GM23338 (cell line): Measurements from ENCODE around the gene PGLYRP4.

Experiments used
- CTCF ChIP-seq, 2 experiments: fragments of 200-600 bp in 1 of 2; sonication (generic) in 1 of 2; conservative IDR thresholded peaks; 2 replicates each; pipeline versions ENCODE4 v1.5.1 to v1.6.1; 2016 to 2017; ENCODE audit warnings: antibody characterized with exemption in 2 of 2, low read depth in 2 of 2, mild to moderate bottlenecking in 2 of 2, moderate library complexity in 1 of 2
- EZH2 ChIP-seq: fragments of 200-600 bp; sonication (generic); IDR thresholded peaks from one replicate; pipeline ENCODE4 v1.8.0; 2017; ENCODE audit warnings: antibody characterized with exemption, mild to moderate bottlenecking, low read depth; ENCODE audit not compliant: unreplicated experiment

- TF ChIP-seq CTCF (conservative IDR thresholded peaks at IDR 0.05; ENCODE audit: low read depth in 2 of 2) (no peak), EZH2 (no peak)
These were observed 18.4 kb upstream of the PGLYRP4 start for GRCh38 chr1:153367090-153367489.
